ENCODE measurements around the gene PTPRD. TPM values are rescaled to one million over a fixed set of nuclear protein-coding genes. Genes with fewer than 3 reads are reported as not detected.

PTPRD gene
- total and polyA plus RNA-seq, 2 donors from 2014 or later: 6.4 to 78.9 TPM

GRCh38 chr9:8806150-8806549 is 1806.7 kb downstream of the PTPRD start:
- FAIRE-seq: no peak
- DNase-seq: no peak

GRCh38 chr9:8804613-8805012 is 1808.2 kb downstream of the PTPRD start:
- TF ChIP-seq CTCF (IDR thresholded peaks at IDR 0.05; ENCODE audit: borderline replicate concordance, extremely low read depth, insufficient read depth): no peak

More at GRCh38 chr9:8806150-8806549, 1806.7 kb downstream of the PTPRD start:
- TF ChIP-seq CTCF (IDR thresholded peaks at IDR 0.05; ENCODE audit: borderline replicate concordance, extremely low read depth, insufficient read depth): no peak
- peaks cover 0 to 5% (median 0%) of the 10 kb centered on the region in 3 donors for H3K4me1 ChIP-seq (ENCODE audit: control insufficient read depth in 2 of 3, insufficient read depth in 2 of 3, low read depth in 1 of 3, low read length in 3 of 3)
- H3K27me3 ChIP-seq (ENCODE audit: control insufficient read depth, insufficient read depth, low read length): no peaks in the 10 kb centered on the region
- H3K4me3 ChIP-seq (ENCODE audit: low read length in 3 of 3): no peak overlapping the region
- no peaks in the 10 kb centered on the region for H3K36me3 ChIP-seq (ENCODE audit: control insufficient read depth in 2 of 3, insufficient read depth in 3 of 3, low read length in 3 of 3)
- H3K9me3 ChIP-seq (ENCODE audit: control insufficient read depth in 2 of 3, insufficient read depth in 1 of 3, low read length in 3 of 3): no peaks in the 10 kb centered on the region
- H3K9ac ChIP-seq (ENCODE audit: low read length in 3 of 3): no peak overlapping the region
- no peak overlapping the region for H3K27ac ChIP-seq (ENCODE audit: low read depth in 2 of 2, low read length in 2 of 2)
- intact Hi-C loops (cut with DNase I): no loop called here

GRCh38 chr9:8802242-8802641 is 1810.6 kb downstream of the PTPRD start:
- DNase-seq (no peak), FAIRE-seq (no peak)
- no peak overlapping the region for H3K4me3 ChIP-seq (ENCODE audit: low read length in 3 of 3)
- peaks cover 0 to 5% (median 2%) of the 10 kb centered on the region in 3 donors for H3K4me1 ChIP-seq (ENCODE audit: control insufficient read depth in 2 of 3, insufficient read depth in 2 of 3, low read depth in 1 of 3, low read length in 3 of 3)
- TF ChIP-seq CTCF (IDR thresholded peaks at IDR 0.05; ENCODE audit: borderline replicate concordance, extremely low read depth, insufficient read depth): no peak
- H3K36me3 ChIP-seq (ENCODE audit: control insufficient read depth in 2 of 3, insufficient read depth in 3 of 3, low read length in 3 of 3): no peaks in the 10 kb centered on the region
- intact Hi-C loops (cut with DNase I): no loop called here
- no peak overlapping the region for H3K9ac ChIP-seq (ENCODE audit: low read length in 3 of 3)
- H3K27me3 ChIP-seq (ENCODE audit: control insufficient read depth, insufficient read depth, low read length): no peaks in the 10 kb centered on the region
- H3K9me3 ChIP-seq (ENCODE audit: control insufficient read depth in 2 of 3, insufficient read depth in 1 of 3, low read length in 3 of 3): no peaks in the 10 kb centered on the region
- no peak overlapping the region for H3K27ac ChIP-seq (ENCODE audit: low read depth in 2 of 2, low read length in 2 of 2)

More at GRCh38 chr9:8804613-8805012, 1808.2 kb downstream of the PTPRD start:
- H3K36me3 ChIP-seq (ENCODE audit: control insufficient read depth in 2 of 3, insufficient read depth in 3 of 3, low read length in 3 of 3): no peaks in the 10 kb centered on the region
- intact Hi-C loops (cut with DNase I): no loop called here
- no peak for DNase-seq
- H3K4me1 ChIP-seq (ENCODE audit: control insufficient read depth in 2 of 3, insufficient read depth in 2 of 3, low read depth in 1 of 3, low read length in 3 of 3): peaks cover 0 to 5% (median 0%) of the 10 kb centered on the region in 3 donors
- FAIRE-seq: no peak
- H3K27ac ChIP-seq (ENCODE audit: low read depth in 2 of 2, low read length in 2 of 2): no peak overlapping the region
- H3K9me3 ChIP-seq (ENCODE audit: control insufficient read depth in 2 of 3, insufficient read depth in 1 of 3, low read length in 3 of 3): no peaks in the 10 kb centered on the region
- H3K9ac ChIP-seq (ENCODE audit: low read length in 3 of 3): no peak overlapping the region
- H3K27me3 ChIP-seq (ENCODE audit: control insufficient read depth, insufficient read depth, low read length): no peaks in the 10 kb centered on the region
- no peak overlapping the region for H3K4me3 ChIP-seq (ENCODE audit: low read length in 3 of 3)

- H3K27ac ChIP-seq (ENCODE audit: low read depth in 2 of 2, low read length in 2 of 2): peak overlapping the region in 1 of 2 donors; percentile 3
- H3K9ac ChIP-seq (ENCODE audit: low read length in 3 of 3): no peak overlapping the region
- DNase-seq (no peak), FAIRE-seq (no peak)
- no peak for TF ChIP-seq CTCF (IDR thresholded peaks at IDR 0.05; ENCODE audit: borderline replicate concordance, extremely low read depth, insufficient read depth)
- H3K4me3 ChIP-seq (ENCODE audit: low read length in 3 of 3): no peak overlapping the region
- H3K4me1 ChIP-seq (ENCODE audit: control insufficient read depth in 2 of 3, insufficient read depth in 2 of 3, low read depth in 1 of 3, low read length in 3 of 3): peaks cover 0 to 5% (median 2%) of the 10 kb centered on the region in 3 donors
- intact Hi-C loops (cut with DNase I): no loop called here
- H3K9me3 ChIP-seq (ENCODE audit: control insufficient read depth in 2 of 3, insufficient read depth in 1 of 3, low read length in 3 of 3): no peaks in the 10 kb centered on the region
- no peaks in the 10 kb centered on the region for H3K27me3 ChIP-seq (ENCODE audit: control insufficient read depth, insufficient read depth, low read length)
- no peaks in the 10 kb centered on the region for H3K36me3 ChIP-seq (ENCODE audit: control insufficient read depth in 2 of 3, insufficient read depth in 3 of 3, low read length in 3 of 3)
Observed at GRCh38 chr9:8800196-8800595, 1812.6 kb downstream of the PTPRD start.

Data from kidney (tissue), 14 donors.